ENCODE measurements around the gene PREB. TPM values are rescaled to one million over a fixed set of nuclear protein-coding genes. Genes with fewer than 3 reads are reported as not detected.
A peak's percentile ranks its signal among the peaks of the same experiment; 100 is the strongest.

PREB gene
- total and polyA plus RNA-seq, 2 of the 13 experiments (the other 11 are each of a cell fraction or from before 2014, with no cell fraction given) = 112 to 192 TPM

- no peak for TF ChIP-seq ZNF496 (CRISPR knock-in tag; IDR thresholded peaks at IDR 0.05; ENCODE audit: insufficient replicate concordance)
- TF ChIP-seq GPBP1L1 (CRISPR knock-in tag; IDR thresholded peaks at IDR 0.05) = no peak
- TF ChIP-seq ZNF557 (CRISPR knock-in tag; IDR thresholded peaks at IDR 0.05) = 0 out of 2 replicates have a peak, but pooled peaks have one; percentile 48
- TF ChIP-seq DBP (CRISPR knock-in tag; IDR thresholded peaks at IDR 0.05; ENCODE audit: not compliant biosample characterization) = no peak
- TF ChIP-seq ZNF580 (CRISPR knock-in tag; IDR thresholded peaks at IDR 0.05; ENCODE audit: borderline replicate concordance, low read depth) = peak; percentile 74; the same call in 1 of the 2 replicates
- TF ChIP-seq REST (IDR thresholded peaks at IDR 0.05; ENCODE audit: borderline replicate concordance in 1 of 2, low read depth in 1 of 2, low read length in 2 of 2) = peak in 1 of 2 experiments; percentile 56; a peak in 2 of 4 replicates
- TF ChIP-seq ZBTB21 (CRISPR knock-in tag; IDR thresholded peaks at IDR 0.05) = no peak
- no peak for TF ChIP-seq ZNF382 (CRISPR knock-in tag; IDR thresholded peaks at IDR 0.05; ENCODE audit: borderline replicate concordance)
- no peak for TF ChIP-seq ZNF562 (CRISPR knock-in tag; IDR thresholded peaks at IDR 0.05; ENCODE audit: borderline replicate concordance)
- TF ChIP-seq NFKB2 (CRISPR knock-in tag; IDR thresholded peaks at IDR 0.05; ENCODE audit: borderline replicate concordance) = no peak; the same call in 1 of the 2 replicates
- TF ChIP-seq ELF1 (CRISPR knock-in tag; IDR thresholded peaks at IDR 0.05) = peak; percentile 56
- peak; percentile 87 for TF ChIP-seq HNRNPL (IDR thresholded peaks at IDR 0.05; ENCODE audit: low read depth, low read length)
- peak; percentile 83; the same call in 1 of the 2 replicates for TF ChIP-seq STAT5B (CRISPR knock-in tag; IDR thresholded peaks at IDR 0.05)
- TF ChIP-seq ZBTB2 (CRISPR knock-in tag; IDR thresholded peaks at IDR 0.05; ENCODE audit: low read depth) = no peak
- TF ChIP-seq ZNF230 (CRISPR knock-in tag; IDR thresholded peaks at IDR 0.05) = no peak
- peak; percentile 89 for TF ChIP-seq GZF1 (CRISPR knock-in tag; IDR thresholded peaks at IDR 0.05)
- TF ChIP-seq POLR2G (IDR thresholded peaks at IDR 0.05; ENCODE audit: low read depth, low read length) = peak; percentile 80
These were observed 40.7 kb downstream of the PREB start (continued) for GRCh38 chr2:27093430-27094352.

All from HepG2 (cell line).